ENCODE data around the gene FEZ2. TPM values are rescaled to one million over a fixed set of nuclear protein-coding genes. Genes with fewer than 3 reads are reported as not detected.

The FEZ2 gene
- total RNA-seq, 2 donors from 2014 or later = 63.6 to 83.3 TPM

DNA sequence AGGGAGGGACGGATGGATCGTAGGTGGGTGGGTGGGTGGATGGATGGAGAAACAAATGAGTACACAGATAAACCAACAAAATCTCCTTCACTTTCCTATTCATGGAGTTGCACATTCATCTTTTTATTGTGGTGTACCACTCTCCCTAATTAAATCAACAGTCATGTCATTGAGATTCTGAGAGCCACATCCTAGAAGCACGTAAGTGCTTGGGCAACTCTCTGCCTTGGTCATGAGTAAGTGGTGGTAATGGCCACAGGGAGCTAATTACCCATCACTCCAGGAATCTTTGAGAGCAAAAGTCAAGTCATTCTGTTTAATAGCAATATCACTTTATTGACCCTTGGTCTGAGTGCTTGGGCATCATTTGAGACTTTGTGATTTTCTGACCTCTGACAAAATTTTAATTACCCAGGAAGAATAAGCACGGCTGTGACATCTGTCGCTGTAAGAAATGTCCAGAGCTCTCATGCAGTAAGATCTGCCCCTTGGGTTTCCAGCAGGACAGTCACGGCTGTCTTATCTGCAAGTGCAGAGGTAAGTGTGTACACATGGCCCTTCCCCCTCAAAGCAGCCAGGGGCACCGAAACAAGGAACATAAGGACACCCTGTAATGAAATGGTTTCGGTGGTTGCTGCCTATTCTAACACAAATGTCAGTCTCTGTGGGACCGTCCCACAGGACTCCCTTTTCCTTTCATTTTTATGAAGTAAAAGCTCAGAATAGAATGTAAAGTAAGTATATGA lies 85.9 kb downstream of the FEZ2 start:
- DNase-seq (ENCODE audit: low spot score) = no peak
- intact Hi-C loops (cut with DNase I) = loop anchor here in 1 of 2 donors (5.0 kb wide), 1 partner anchor 285 kb away; no protein-coding TSS in a partner anchor

DNA sequence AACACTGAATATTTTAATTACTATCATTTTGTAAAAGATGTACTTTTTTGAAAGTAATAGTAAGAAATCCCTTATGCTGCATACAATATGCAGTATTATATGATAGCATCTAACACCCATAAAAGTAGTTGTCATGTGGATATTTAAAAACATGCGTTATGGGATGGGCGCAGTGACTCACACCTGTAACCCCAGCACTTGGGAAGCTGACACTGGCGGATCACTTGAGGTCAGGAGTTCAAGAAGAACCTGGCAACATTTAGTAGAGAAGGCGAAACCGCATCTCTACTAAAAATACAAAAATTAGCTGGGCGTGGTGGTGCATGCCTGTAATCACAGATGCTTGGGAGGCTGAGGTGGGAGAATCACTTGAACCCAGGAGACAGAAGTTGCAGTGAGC lies 88.9 kb downstream of the FEZ2 start:
- no peak for DNase-seq (ENCODE audit: low spot score)
- intact Hi-C loops (cut with DNase I) = no loop called here

DNA sequence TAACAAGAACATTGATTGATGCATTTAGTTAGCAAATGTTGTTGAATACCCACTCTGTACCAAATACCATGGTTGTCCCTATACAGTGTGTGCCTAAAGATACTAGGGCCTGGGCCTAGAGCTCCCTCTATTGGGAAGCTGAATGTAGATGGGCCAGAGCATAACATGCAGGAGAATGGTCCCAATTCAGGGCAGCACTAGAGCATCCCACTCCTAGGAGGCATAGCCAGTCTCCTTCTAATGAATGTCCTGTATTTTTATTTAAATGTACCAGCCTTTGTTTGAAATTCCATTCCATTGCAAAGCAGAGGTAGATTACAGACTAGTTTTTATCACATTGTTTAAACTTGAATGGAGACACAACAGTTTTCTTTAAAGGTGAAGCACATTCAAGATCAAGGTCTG lies 90.6 kb downstream of the FEZ2 start:
- intact Hi-C loops (cut with DNase I) = no loop called here
- DNase-seq (ENCODE audit: low spot score) = no peak

Other genes with a start within 250 kb of the FEZ2 start
- 100 to 1,000 TPM; 103 to 143 TPM for gene CRIM1, start 242.4 kb downstream of the FEZ2 start, total RNA-seq
- 10 to 100 TPM; 16.2 to 36.2 TPM for gene VIT, start 98.5 kb upstream of the FEZ2 start, total RNA-seq